Pancreas (tissue), 10 donors: ENCODE measurements around the gene SLC16A10. TPM values are rescaled to one million over a fixed set of nuclear protein-coding genes. Genes with fewer than 3 reads are reported as not detected.

Experiments
- ATAC-seq, 4 donors: fragments of 200-7000 bp; cut with Tn5 transposase; one replicate each; pipeline versions ENCODE4 v1.8.0 to v1.9.1; 2020; ENCODE audit warnings: mild to moderate bottlenecking in 4 of 4, moderate library complexity in 4 of 4
- DNase-seq, 6 donors: peaks; one replicate each; pipeline ENCODE4 v3.0.0-alpha.2; 2020
- FAIRE-seq: peaks from 2 replicates; lab custom pipeline; 2012; peaks lifted over from hg19 to GRCh38; lab: Jason Lieb, UNC
- H3K27ac ChIP-seq, 4 donors: fragments of 200-600 bp; sonication (generic); 1 replicate in 3 of 4; 2 replicates in 1 of 4; pipeline versions ENCODE4 v1.5.0 to v1.8.0; 2020
- H3K27me3 ChIP-seq, 4 donors: fragments of 200-600 bp; one replicate each; pipeline ENCODE4 v1.8.0; 2021
- H3K36me3 ChIP-seq, 3 donors: fragments of 200-600 bp; sonication (generic) in 1 of 3; one replicate each; pipeline versions ENCODE4 v1.5.0 to v1.8.0; 2020 to 2021
- H3K4me1 ChIP-seq, 3 donors: fragments of 200-600 bp; one replicate each; pipeline ENCODE4 v1.8.0; 2021
- H3K4me3 ChIP-seq, 4 donors: fragments of 200-600 bp; sonication (generic) in 2 of 4; one replicate each; pipeline versions ENCODE4 v1.5.0 to v1.8.0; 2020 to 2021
- H3K9me3 ChIP-seq, 4 donors: fragments of 200-600 bp; one replicate each; pipeline ENCODE4 v1.8.0; 2021
- WGBS, 2 donors: extraction: QIAGEN DNeasy Blood & Tissue Kit; methylation state at CpG; one replicate each; pipeline ENCODE4 v1.1.7; 2013; 5-methylcytosine and 5-hydroxymethylcytosine counted together
- intact Hi-C, 3 donors: fragments of 100-400 bp; cut with DNase I; formaldehyde crosslinking; loops; one replicate each; pipeline versions ENCODE4 v1.11.1 to v1.14.2; 2022
- polyA plus RNA-seq, 2 donors: library from polyadenylated mRNA; stranded (reverse); fragments of 200-250 nt; gene quantifications; one replicate each; pipeline ENCODE4 v1.2.3, GENCODE V29; 2013
- total RNA-seq, 6 donors: library from RNA; stranded (reverse); fragmentation: NEBNext Ultra II Directional in 4 of 6; extraction: Animal tissue kit (Norgen Biotek cat#: 25700) in 4 of 6; gene quantifications; one replicate each; pipeline versions ENCODE4 v1.2.1 to v1.2.4, GENCODE V29; 2021 to 2023
- TF ChIP-seq, protein P1 (sequence below), 4 donors: fragments of 200-600 bp; sonication (generic) in 3 of 4; IDR thresholded peaks; one replicate each; pipeline versions ENCODE4 v1.5.0 to v1.8.0; 2021; ENCODE audit warnings: antibody characterized with exemption in 4 of 4
- donor health status: healthy with polysubstance abuse.
- donor health status: DM: no; HTN: no; CAD: no; lungs with moderate emphysema.
- donor health status: DM: no; HTN: no; CAD: no.
- donor health status: control.
- donor health status: control.
- donor health status: Bipolar disorder and iron deficiency.
- donor health status: DM: yes; HTN: yes; CAD: no.
- donor health status: DM: no; HTN: no; CAD: no.
- donor health status: DM: no; HTN: no; CAD: no.
- donor health status: DM: yes; HTN: yes; CAD: no.

Gene SLC16A10
- total and polyA plus RNA-seq, 8 donors: 5.1 to 48.8 (median 30.0) TPM

DNA sequence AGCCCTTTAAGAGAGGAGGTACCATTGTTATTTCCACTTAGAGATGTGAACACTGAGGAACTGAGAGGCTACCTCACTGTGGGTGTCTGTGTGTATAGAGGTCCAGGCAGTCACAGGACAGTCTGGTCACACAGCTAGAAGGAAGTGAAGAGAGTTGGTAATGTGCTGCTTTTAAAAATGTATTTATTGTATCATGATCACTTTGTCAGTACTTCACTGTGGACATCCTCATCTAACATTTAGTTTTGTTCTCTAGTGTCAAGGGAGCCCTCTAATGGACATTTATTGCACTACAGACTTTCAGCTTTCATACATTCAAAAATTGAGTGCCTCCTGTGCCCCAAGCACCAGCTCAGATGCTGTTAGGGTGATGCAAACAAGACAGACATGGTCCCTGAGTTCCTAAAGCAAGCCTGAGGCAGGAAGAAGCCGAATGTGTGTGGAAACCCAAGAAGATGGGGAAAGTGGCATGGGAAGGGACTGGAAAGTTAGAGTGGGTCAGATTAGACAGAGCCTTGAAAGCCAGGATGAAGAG lies 123.0 kb downstream of the SLC16A10 start:
- Histone ChIP-seq H3K27ac (no peak overlapping the region), H3K36me3 (no peaks in the 10 kb centered on the region), H3K9me3 (no peaks in the 10 kb centered on the region), H3K4me1 (peaks cover 0 to 7% (median 6%) of the 10 kb centered on the region in 3 donors), H3K4me3 (no peak overlapping the region), H3K27me3 (no peaks in the 10 kb centered on the region)
- ATAC-seq: peak in 3 of 4 donors; percentile 77 to 86 (median 85)
- WGBS, 2 donors: 36 to 44% methylated on average over 1 of the region's 1 CpG
- intact Hi-C loops: no loop called here
- DNase-seq: no peak
- FAIRE-seq: no peak
- TF ChIP-seq, protein P1, sequence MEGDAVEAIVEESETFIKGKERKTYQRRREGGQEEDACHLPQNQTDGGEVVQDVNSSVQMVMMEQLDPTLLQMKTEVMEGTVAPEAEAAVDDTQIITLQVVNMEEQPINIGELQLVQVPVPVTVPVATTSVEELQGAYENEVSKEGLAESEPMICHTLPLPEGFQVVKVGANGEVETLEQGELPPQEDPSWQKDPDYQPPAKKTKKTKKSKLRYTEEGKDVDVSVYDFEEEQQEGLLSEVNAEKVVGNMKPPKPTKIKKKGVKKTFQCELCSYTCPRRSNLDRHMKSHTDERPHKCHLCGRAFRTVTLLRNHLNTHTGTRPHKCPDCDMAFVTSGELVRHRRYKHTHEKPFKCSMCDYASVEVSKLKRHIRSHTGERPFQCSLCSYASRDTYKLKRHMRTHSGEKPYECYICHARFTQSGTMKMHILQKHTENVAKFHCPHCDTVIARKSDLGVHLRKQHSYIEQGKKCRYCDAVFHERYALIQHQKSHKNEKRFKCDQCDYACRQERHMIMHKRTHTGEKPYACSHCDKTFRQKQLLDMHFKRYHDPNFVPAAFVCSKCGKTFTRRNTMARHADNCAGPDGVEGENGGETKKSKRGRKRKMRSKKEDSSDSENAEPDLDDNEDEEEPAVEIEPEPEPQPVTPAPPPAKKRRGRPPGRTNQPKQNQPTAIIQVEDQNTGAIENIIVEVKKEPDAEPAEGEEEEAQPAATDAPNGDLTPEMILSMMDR (IDR thresholded peaks at IDR 0.05): peak; percentile 27 to 64 (median 47)

DNA sequence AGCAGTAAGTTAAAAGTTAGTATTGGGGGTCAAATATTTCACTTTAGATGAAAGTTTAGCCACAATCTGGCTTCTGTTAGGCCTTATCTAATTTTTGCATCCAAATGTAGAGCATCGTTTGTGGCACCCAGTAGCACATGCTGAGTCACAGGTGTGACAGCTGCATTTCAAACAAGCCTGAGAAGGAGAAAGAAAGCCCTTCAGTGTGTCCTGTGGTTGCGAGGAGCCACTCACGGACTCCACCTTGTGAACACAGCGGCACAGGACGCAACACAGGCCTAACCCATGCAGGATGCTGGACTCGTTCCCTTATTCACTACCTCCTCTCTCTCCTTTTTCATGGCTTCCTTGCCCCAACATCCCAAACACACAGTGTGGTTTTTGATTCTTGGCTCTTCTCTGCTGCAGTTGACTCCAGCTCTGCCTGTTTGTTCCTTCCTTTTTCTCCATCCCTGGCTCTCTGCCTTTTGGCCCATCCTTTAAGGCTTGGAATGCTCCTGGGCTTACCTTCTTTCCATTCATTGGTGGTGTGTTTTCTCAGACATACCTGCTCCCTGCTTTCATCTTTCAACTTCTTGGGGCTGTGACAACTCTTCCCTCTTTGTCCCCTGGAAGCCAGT lies 124.2 kb downstream of the SLC16A10 start:
- intact Hi-C loops: no loop called here
- DNase-seq (no peak), FAIRE-seq (no peak), ATAC-seq (no peak)
- 75 to 80% methylated on average over 6 of the region's 6 CpGs for WGBS, 2 donors
- no peak overlapping the region for H3K27ac ChIP-seq
- H3K4me3 ChIP-seq: no peak overlapping the region
- peaks cover 0 to 8% (median 6%) of the 10 kb centered on the region in 3 donors for H3K4me1 ChIP-seq
- no peaks in the 10 kb centered on the region for H3K36me3 ChIP-seq
- H3K27me3 ChIP-seq: no peaks in the 10 kb centered on the region
- no peaks in the 10 kb centered on the region for H3K9me3 ChIP-seq
- TF ChIP-seq, protein P1 (IDR thresholded peaks at IDR 0.05): no peak

DNA sequence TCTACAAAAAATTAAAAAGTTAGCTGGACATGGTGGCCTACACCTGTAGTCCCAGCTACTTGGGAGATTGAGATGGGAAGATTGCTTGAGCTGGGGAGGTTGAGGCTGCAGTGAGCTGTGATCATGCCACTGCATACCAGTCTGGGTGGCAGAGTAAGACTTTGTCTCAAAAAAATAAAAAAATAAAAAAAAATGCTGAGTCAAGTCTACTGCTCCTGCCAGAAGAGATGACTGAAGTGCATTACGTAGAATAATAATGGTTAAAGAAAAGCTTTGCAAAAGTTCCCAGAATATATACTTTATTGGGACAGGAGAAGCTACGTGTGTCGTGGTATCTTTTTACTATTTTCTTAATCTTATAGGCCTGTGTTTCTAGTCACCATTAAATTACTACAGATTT lies 125.3 kb downstream of the SLC16A10 start:
- Histone ChIP-seq H3K9me3 (no peaks in the 10 kb centered on the region), H3K27me3 (no peaks in the 10 kb centered on the region), H3K36me3 (no peaks in the 10 kb centered on the region), H3K4me3 (no peak overlapping the region), H3K4me1 (peaks cover 0 to 8% (median 6%) of the 10 kb centered on the region in 3 donors), H3K27ac (no peak overlapping the region)
- no peak for DNase-seq
- intact Hi-C loops: no loop called here
- FAIRE-seq: no peak
- ATAC-seq: peak in 1 of 4 donors; percentile 22
- WGBS, 2 donors: 79 to 84% methylated on average over 3 of the region's 3 CpGs
- TF ChIP-seq, protein P1 (IDR thresholded peaks at IDR 0.05): no peak

DNA sequence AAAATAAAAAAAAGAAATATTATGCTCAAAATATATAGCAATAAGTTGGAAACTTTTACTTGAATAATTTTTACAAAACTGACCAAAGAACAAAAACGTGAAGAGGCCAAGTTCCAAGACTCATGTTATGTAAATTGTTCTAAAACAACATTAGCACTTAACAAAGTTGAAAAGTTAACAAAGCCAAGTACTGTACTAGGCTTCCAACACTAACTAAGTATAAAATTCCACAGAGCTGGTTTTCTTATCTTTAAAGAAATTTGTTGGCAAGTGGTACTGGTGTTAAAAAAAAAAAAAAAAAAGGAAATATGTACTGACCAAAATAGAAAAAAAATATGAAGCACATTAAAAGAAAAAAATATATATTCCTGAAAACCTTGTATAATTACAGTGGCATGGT lies 127.8 kb downstream of the SLC16A10 start:
- TF ChIP-seq, protein P1 (IDR thresholded peaks at IDR 0.05): no peak
- Histone ChIP-seq H3K27me3 (no peaks in the 10 kb centered on the region), H3K4me1 (peaks cover 0 to 8% (median 6%) of the 10 kb centered on the region in 3 donors), H3K9me3 (no peaks in the 10 kb centered on the region), H3K27ac (no peak overlapping the region), H3K4me3 (no peak overlapping the region), H3K36me3 (no peaks in the 10 kb centered on the region)
- DNase-seq: no peak
- WGBS, 2 donors: 9 to 15% methylated on average over 1 of the region's 1 CpG
- no peak for FAIRE-seq
- ATAC-seq: peak in 2 of 4 donors; percentile 65 to 68
- intact Hi-C loops: no loop called here

DNA sequence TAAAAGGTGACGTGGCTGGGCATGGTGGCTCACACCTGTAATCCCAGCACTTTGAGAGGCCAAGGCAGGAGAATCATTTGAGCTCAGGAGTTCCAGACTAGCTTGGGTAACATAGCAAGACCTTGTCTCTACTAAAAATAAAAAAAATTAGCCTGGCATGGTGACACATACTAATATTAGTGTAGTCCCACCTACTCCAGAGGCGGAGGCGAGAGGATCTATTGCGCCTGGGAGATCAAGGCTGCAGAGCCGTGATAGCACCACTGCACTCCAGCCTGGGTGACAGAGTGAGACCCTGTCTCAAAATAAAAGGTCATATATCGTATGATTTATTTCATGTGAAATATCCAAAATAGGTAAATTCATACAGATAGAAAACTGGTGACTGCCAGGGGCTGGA lies 132.5 kb downstream of the SLC16A10 start:
- H3K27ac ChIP-seq: no peak overlapping the region
- H3K4me1 ChIP-seq: peaks cover 0 to 7% (median 5%) of the 10 kb centered on the region in 3 donors
- H3K36me3 ChIP-seq: no peaks in the 10 kb centered on the region
- DNase-seq (no peak), ATAC-seq (no peak), FAIRE-seq (no peak)
- TF ChIP-seq, protein P1 (IDR thresholded peaks at IDR 0.05): no peak
- H3K4me3 ChIP-seq: no peak overlapping the region
- WGBS, 2 donors: 91 to 92% methylated on average over 6 of the region's 6 CpGs
- intact Hi-C loops: no loop called here
- no peaks in the 10 kb centered on the region for H3K9me3 ChIP-seq
- H3K27me3 ChIP-seq: no peaks in the 10 kb centered on the region
